ENCODE data around the gene FAM9A.

The FAM9A gene

DNA sequence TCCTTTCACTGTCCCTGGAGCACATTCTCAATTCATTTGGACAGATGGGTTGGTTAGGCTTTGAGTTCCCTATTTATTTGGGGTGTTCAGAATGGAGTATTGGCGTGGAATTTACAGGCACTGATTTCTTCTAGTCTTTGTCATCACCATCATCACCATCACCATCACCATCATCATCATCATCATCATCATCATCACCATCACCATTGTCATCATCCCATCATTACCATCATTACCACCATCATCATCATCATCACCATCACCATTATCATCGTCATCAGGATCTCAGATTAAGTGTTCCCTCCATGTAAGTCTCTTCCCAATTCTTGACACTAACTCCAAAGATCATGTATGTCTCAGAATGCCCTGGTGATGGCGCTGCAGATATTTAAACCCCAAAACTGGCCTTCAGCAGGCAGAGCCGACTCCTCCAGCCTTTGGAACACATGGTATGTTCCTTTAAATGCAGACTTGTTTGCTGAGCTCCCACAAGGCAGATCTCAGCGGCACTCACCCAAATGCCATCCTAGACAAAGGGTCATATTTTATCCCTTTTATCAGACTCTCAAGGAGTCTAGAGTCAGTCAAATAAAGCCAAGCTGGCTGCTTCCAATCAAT, 19.8 kb upstream of the FAM9A start:
- H3K23ac ChIP-seq (ENCODE audit: low read length in 2 of 2), result no peak overlapping the region
- no peak overlapping the region for H3K18ac ChIP-seq (ENCODE audit: low read depth in 1 of 2, low read length in 2 of 2)
- no peaks in the 10 kb centered on the region for H3K4me1 ChIP-seq (ENCODE audit: control insufficient read depth, insufficient read depth, low read depth, low read length)
- no peaks in the 10 kb centered on the region for H3K36me3 ChIP-seq (ENCODE audit: control insufficient read depth in 1 of 2, insufficient read depth in 2 of 2, low read depth in 1 of 2, low read length in 2 of 2)
- no peak overlapping the region for H2BK5ac ChIP-seq (ENCODE audit: low read depth, low read length, poor library complexity, severe bottlenecking)
- H2AFZ ChIP-seq (ENCODE audit: low read depth, low read length), result no peak overlapping the region
- H4K8ac ChIP-seq (ENCODE audit: low read length), result no peak overlapping the region
- peak; percentile 5 for DNase-seq
- H2BK12ac ChIP-seq (ENCODE audit: low read length in 2 of 2), result no peak overlapping the region
- H3K4ac ChIP-seq (ENCODE audit: low read depth in 1 of 2, low read length in 2 of 2), result no peak overlapping the region
- H2AK5ac ChIP-seq (ENCODE audit: low read length, severe bottlenecking), result no peak overlapping the region
- no peaks in the 10 kb centered on the region for H3K79me1 ChIP-seq (replicated peaks; ENCODE audit: low read length, poor library complexity, severe bottlenecking)
- no peak overlapping the region for H3K27ac ChIP-seq (ENCODE audit: low read length, poor library complexity, severe bottlenecking)
- H3K9ac ChIP-seq (ENCODE audit: low read length), result no peak overlapping the region
- H3K4me3 ChIP-seq (ENCODE audit: insufficient read depth in 1 of 2, low read depth in 1 of 2, low read length in 2 of 2), result no peak overlapping the region
- H4K91ac ChIP-seq (ENCODE audit: low read length), result no peak overlapping the region
- no peak overlapping the region for H3K4me2 ChIP-seq (ENCODE audit: low read length, poor library complexity, severe bottlenecking)
- WGBS, result 36% methylated on average over 5 of the region's 5 CpGs
- H3K9me3 ChIP-seq (ENCODE audit: control insufficient read depth, low read length), result no peaks in the 10 kb centered on the region
- no peak overlapping the region for H2BK120ac ChIP-seq (ENCODE audit: low read depth, low read length)
- H3K27me3 ChIP-seq (ENCODE audit: control insufficient read depth in 1 of 2, insufficient read depth in 1 of 2, low read length in 2 of 2), result peaks cover 0 to 9% of the 10 kb centered on the region in 2 experiments
- no peak overlapping the region for H2BK15ac ChIP-seq (ENCODE audit: low read depth, poor library complexity, severe bottlenecking)
- no peak overlapping the region for H3K14ac ChIP-seq (ENCODE audit: low read length in 2 of 2)

DNA sequence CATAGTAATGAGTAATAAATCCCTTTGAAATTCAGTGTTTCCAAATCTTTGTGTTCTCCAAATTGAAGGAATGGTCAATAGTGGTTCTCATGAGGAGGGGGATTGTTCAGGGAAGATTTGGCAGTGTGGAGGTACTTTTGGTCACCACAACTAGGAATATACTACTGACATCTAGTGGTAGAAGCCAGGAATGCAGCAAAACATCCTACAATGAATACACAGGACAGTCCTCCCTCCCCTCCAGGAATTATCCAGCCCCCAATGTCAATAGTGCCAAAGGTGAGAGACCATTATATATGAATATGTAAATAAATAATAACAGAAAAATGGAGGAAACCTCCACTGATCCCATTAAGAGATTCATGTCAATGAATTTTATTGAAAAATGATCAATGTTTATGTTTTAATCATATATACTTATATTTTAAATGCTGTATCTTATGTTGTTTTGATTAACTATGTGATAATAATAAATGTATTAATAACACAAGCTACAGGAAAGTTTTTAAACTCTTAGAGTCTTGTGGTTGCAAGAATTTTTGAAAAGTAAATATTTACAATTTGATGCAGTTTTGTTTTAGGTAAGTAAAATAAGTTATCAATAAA, 14.4 kb upstream of the FAM9A start:
- no peak overlapping the region for H3K4me2 ChIP-seq (ENCODE audit: low read length, poor library complexity, severe bottlenecking)
- H3K36me3 ChIP-seq (ENCODE audit: control insufficient read depth in 1 of 2, insufficient read depth in 2 of 2, low read depth in 1 of 2, low read length in 2 of 2), result no peaks in the 10 kb centered on the region
- no peak overlapping the region for H2BK120ac ChIP-seq (ENCODE audit: low read depth, low read length)
- H2BK15ac ChIP-seq (ENCODE audit: low read depth, poor library complexity, severe bottlenecking), result no peak overlapping the region
- no peak overlapping the region for H3K27ac ChIP-seq (ENCODE audit: low read length, poor library complexity, severe bottlenecking)
- no peak overlapping the region for H3K18ac ChIP-seq (ENCODE audit: low read depth in 1 of 2, low read length in 2 of 2)
- H3K9me3 ChIP-seq (ENCODE audit: control insufficient read depth, low read length), result no peaks in the 10 kb centered on the region
- peaks cover 0 to 4% of the 10 kb centered on the region in 2 experiments for H3K27me3 ChIP-seq (ENCODE audit: control insufficient read depth in 1 of 2, insufficient read depth in 1 of 2, low read length in 2 of 2)
- H2AFZ ChIP-seq (ENCODE audit: low read depth, low read length), result no peak overlapping the region
- H2BK5ac ChIP-seq (ENCODE audit: low read depth, low read length, poor library complexity, severe bottlenecking), result no peak overlapping the region
- no peak overlapping the region for H4K8ac ChIP-seq (ENCODE audit: low read length)
- no peak overlapping the region for H3K14ac ChIP-seq (ENCODE audit: low read length in 2 of 2)
- H3K23ac ChIP-seq (ENCODE audit: low read length in 2 of 2), result no peak overlapping the region
- no peak overlapping the region for H2BK12ac ChIP-seq (ENCODE audit: low read length in 2 of 2)
- peak; percentile 50 for DNase-seq
- no peak overlapping the region for H2AK5ac ChIP-seq (ENCODE audit: low read length, severe bottlenecking)
- H3K9ac ChIP-seq (ENCODE audit: low read length), result no peak overlapping the region
- no peak overlapping the region for H4K91ac ChIP-seq (ENCODE audit: low read length)
- no peak overlapping the region for H3K4me3 ChIP-seq (ENCODE audit: insufficient read depth in 1 of 2, low read depth in 1 of 2, low read length in 2 of 2)
- no peaks in the 10 kb centered on the region for H3K79me1 ChIP-seq (replicated peaks; ENCODE audit: low read length, poor library complexity, severe bottlenecking)
- no peak overlapping the region for H3K4ac ChIP-seq (ENCODE audit: low read depth in 1 of 2, low read length in 2 of 2)
- H3K4me1 ChIP-seq (ENCODE audit: control insufficient read depth, insufficient read depth, low read depth, low read length), result no peaks in the 10 kb centered on the region

DNA sequence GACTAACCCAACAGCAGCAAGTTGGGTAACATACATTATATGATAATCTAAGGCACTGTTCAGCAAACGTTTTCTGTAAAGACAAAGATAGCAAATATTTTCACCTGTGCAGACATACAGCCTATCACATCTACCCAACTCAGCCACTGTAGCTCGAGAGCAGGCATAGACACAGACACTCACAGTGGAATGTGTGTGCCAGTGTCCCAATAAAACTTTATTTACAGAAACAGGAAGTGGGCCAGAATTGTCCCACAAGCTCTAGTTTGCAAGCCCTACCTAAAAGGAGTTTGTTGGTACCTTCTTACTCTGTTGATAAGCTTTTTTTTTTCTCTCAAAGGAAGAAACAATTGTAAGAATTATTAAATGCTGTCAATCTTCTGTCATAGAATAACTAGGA, 11.9 kb upstream of the FAM9A start:
- H3K4me3 ChIP-seq (ENCODE audit: insufficient read depth in 1 of 2, low read depth in 1 of 2, low read length in 2 of 2), result no peak overlapping the region
- H3K79me1 ChIP-seq (replicated peaks; ENCODE audit: low read length, poor library complexity, severe bottlenecking), result no peaks in the 10 kb centered on the region
- no peak overlapping the region for H2BK5ac ChIP-seq (ENCODE audit: low read depth, low read length, poor library complexity, severe bottlenecking)
- H2AFZ ChIP-seq (ENCODE audit: low read depth, low read length), result no peak overlapping the region
- H2AK5ac ChIP-seq (ENCODE audit: low read length, severe bottlenecking), result no peak overlapping the region
- no peak overlapping the region for H4K91ac ChIP-seq (ENCODE audit: low read length)
- no peak overlapping the region for H3K18ac ChIP-seq (ENCODE audit: low read depth in 1 of 2, low read length in 2 of 2)
- H3K4me2 ChIP-seq (ENCODE audit: low read length, poor library complexity, severe bottlenecking), result no peak overlapping the region
- H2BK120ac ChIP-seq (ENCODE audit: low read depth, low read length), result no peak overlapping the region
- no peaks in the 10 kb centered on the region for H3K4me1 ChIP-seq (ENCODE audit: control insufficient read depth, insufficient read depth, low read depth, low read length)
- no peak overlapping the region for H2BK15ac ChIP-seq (ENCODE audit: low read depth, poor library complexity, severe bottlenecking)
- H3K4ac ChIP-seq (ENCODE audit: low read depth in 1 of 2, low read length in 2 of 2), result no peak overlapping the region
- no peak overlapping the region for H4K8ac ChIP-seq (ENCODE audit: low read length)
- no peaks in the 10 kb centered on the region for H3K36me3 ChIP-seq (ENCODE audit: control insufficient read depth in 1 of 2, insufficient read depth in 2 of 2, low read depth in 1 of 2, low read length in 2 of 2)
- H3K9me3 ChIP-seq (ENCODE audit: control insufficient read depth, low read length), result no peaks in the 10 kb centered on the region
- 78% methylated on average over 1 of the region's 2 CpGs for WGBS
- no peak for DNase-seq
- no peak overlapping the region for H2BK12ac ChIP-seq (ENCODE audit: low read length in 2 of 2)
- no peak overlapping the region for H3K27ac ChIP-seq (ENCODE audit: low read length, poor library complexity, severe bottlenecking)
- H3K23ac ChIP-seq (ENCODE audit: low read length in 2 of 2), result no peak overlapping the region
- no peak overlapping the region for H3K14ac ChIP-seq (ENCODE audit: low read length in 2 of 2)
- H3K9ac ChIP-seq (ENCODE audit: low read length), result no peak overlapping the region
- H3K27me3 ChIP-seq (ENCODE audit: control insufficient read depth in 1 of 2, insufficient read depth in 1 of 2, low read length in 2 of 2), result peaks cover 0 to 6% of the 10 kb centered on the region in 2 experiments

DNA sequence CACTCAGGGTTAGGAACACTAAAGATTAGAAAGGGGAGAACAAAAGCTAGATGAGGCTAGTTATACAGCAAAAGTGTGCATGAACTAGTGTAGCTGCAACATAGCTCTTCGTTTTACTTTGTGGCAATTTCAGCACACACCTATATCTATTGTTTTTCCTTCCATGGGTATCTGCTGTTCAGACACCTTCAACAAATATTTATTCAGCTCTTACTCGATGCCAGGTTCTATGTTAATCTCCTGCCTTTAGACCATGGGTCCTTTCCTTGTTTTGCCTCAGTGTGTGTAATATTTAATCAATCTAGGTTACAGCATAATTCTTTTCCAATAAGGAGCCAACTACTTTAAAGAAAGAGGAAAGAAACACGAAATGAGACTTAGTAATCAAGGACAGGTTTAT, 10.4 kb upstream of the FAM9A start:
- no peak overlapping the region for H2AK5ac ChIP-seq (ENCODE audit: low read length, severe bottlenecking)
- H3K4me2 ChIP-seq (ENCODE audit: low read length, poor library complexity, severe bottlenecking), result no peak overlapping the region
- H2BK15ac ChIP-seq (ENCODE audit: low read depth, poor library complexity, severe bottlenecking), result no peak overlapping the region
- H3K36me3 ChIP-seq (ENCODE audit: control insufficient read depth in 1 of 2, insufficient read depth in 2 of 2, low read depth in 1 of 2, low read length in 2 of 2), result no peaks in the 10 kb centered on the region
- H3K79me1 ChIP-seq (replicated peaks; ENCODE audit: low read length, poor library complexity, severe bottlenecking), result no peaks in the 10 kb centered on the region
- no peak overlapping the region for H2BK12ac ChIP-seq (ENCODE audit: low read length in 2 of 2)
- no peak overlapping the region for H3K18ac ChIP-seq (ENCODE audit: low read depth in 1 of 2, low read length in 2 of 2)
- 96% methylated on average over 2 of the region's 3 CpGs for WGBS
- no peak overlapping the region for H3K23ac ChIP-seq (ENCODE audit: low read length in 2 of 2)
- H2BK120ac ChIP-seq (ENCODE audit: low read depth, low read length), result no peak overlapping the region
- H3K27me3 ChIP-seq (ENCODE audit: control insufficient read depth in 1 of 2, insufficient read depth in 1 of 2, low read length in 2 of 2), result peaks cover 0 to 6% of the 10 kb centered on the region in 2 experiments
- no peak overlapping the region for H2AFZ ChIP-seq (ENCODE audit: low read depth, low read length)
- no peak overlapping the region for H4K91ac ChIP-seq (ENCODE audit: low read length)
- no peaks in the 10 kb centered on the region for H3K9me3 ChIP-seq (ENCODE audit: control insufficient read depth, low read length)
- DNase-seq, result no peak
- H3K14ac ChIP-seq (ENCODE audit: low read length in 2 of 2), result no peak overlapping the region
- H3K4me1 ChIP-seq (ENCODE audit: control insufficient read depth, insufficient read depth, low read depth, low read length), result no peaks in the 10 kb centered on the region
- no peak overlapping the region for H4K8ac ChIP-seq (ENCODE audit: low read length)
- no peak overlapping the region for H2BK5ac ChIP-seq (ENCODE audit: low read depth, low read length, poor library complexity, severe bottlenecking)
- no peak overlapping the region for H3K9ac ChIP-seq (ENCODE audit: low read length)
- H3K4me3 ChIP-seq (ENCODE audit: insufficient read depth in 1 of 2, low read depth in 1 of 2, low read length in 2 of 2), result no peak overlapping the region
- H3K4ac ChIP-seq (ENCODE audit: low read depth in 1 of 2, low read length in 2 of 2), result no peak overlapping the region
- H3K27ac ChIP-seq (ENCODE audit: low read length, poor library complexity, severe bottlenecking), result no peak overlapping the region

Measured in mesenchymal stem cell (in vitro differentiated cells and primary cell).